IMR-90 (cell line): ENCODE measurements around the gene PLCB3. TPM values are rescaled to one million over a fixed set of nuclear protein-coding genes. Genes with fewer than 3 reads are reported as not detected.

Experiments
- ATAC-seq: fragments of 200-7000 bp; cut with Tn5 transposase; 2 replicates; pipeline ENCODE4 v1.9.1; 2020; ENCODE audit warnings: low read depth, mild to moderate bottlenecking, moderate library complexity
- BruUV-seq: library from RNA; stranded (reverse); fragments of 400-500 nt; replicated peaks from 2 replicates; lab custom pipeline; 2021; lab: Mats Ljungman, UMichigan
- CTCF ChIA-PET: fragments of 300-600 bp; formaldehyde crosslinking; extraction: SDS; loops from one replicate; lab custom pipeline; 2021; ENCODE audit warnings: antibody characterized with exemption; lab: Yijun Ruan, JAX
- POLR2A ChIA-PET: fragments of 300-600 bp; sonication (Branson Sonifier 250); formaldehyde crosslinking; loops from one replicate; lab custom pipeline; 2022; ENCODE audit warnings: antibody characterized with exemption; ENCODE audit not compliant: unreplicated experiment; lab: Charles Lee
- DNase-seq: peaks from one replicate; pipeline ENCODE4 v3.0.0; 2013
- H2AFZ ChIP-seq: replicated peaks from 2 replicates; pipeline ENCODE3; 2013; ENCODE audit warnings: low read length, mild to moderate bottlenecking; ENCODE audit not compliant: poor library complexity
- H2AK5ac ChIP-seq: 2 replicates; pipeline ENCODE4 v1.6.1; 2013; ENCODE audit warnings: low read depth, low read length, inconsistent platforms
- H2AK9ac ChIP-seq: replicated peaks from 2 replicates; pipeline ENCODE3; 2013; ENCODE audit warnings: mild to moderate bottlenecking, low read depth, low read length, moderate library complexity; ENCODE audit not compliant: poor library complexity
- H2BK120ac ChIP-seq: 2 replicates; pipeline ENCODE4 v1.6.1; 2013; ENCODE audit warnings: low read depth, low read length, inconsistent platforms
- H2BK15ac ChIP-seq: 3 replicates; pipeline ENCODE4 v1.6.1; 2013; ENCODE audit warnings: low read depth, low read length, inconsistent platforms
- H2BK20ac ChIP-seq: 2 replicates; pipeline ENCODE4 v1.6.1; 2013; ENCODE audit warnings: low read depth, mild to moderate bottlenecking, inconsistent platforms, low read length, moderate library complexity
- H2BK5ac ChIP-seq: 2 replicates; pipeline ENCODE4 v1.6.1; 2013; ENCODE audit warnings: mild to moderate bottlenecking, low read depth, low read length, inconsistent platforms; ENCODE audit not compliant: poor library complexity, severe bottlenecking
- H3K14ac ChIP-seq: replicated peaks from 2 replicates; pipeline ENCODE4 v1.6.1; 2013; ENCODE audit warnings: low read depth, low read length, inconsistent platforms
- H3K18ac ChIP-seq: 2 replicates; pipeline ENCODE4 v1.6.1; 2013; ENCODE audit warnings: low read depth, low read length, control low read depth
- H3K23ac ChIP-seq: 2 replicates; pipeline ENCODE4 v1.6.1; 2013; ENCODE audit warnings: low read depth, low read length, inconsistent platforms
- H3K27ac ChIP-seq: 2 replicates; pipeline ENCODE4 v1.5.1; 2013; ENCODE audit warnings: mild to moderate bottlenecking, control low read depth, low read length; ENCODE audit not compliant: insufficient read depth
- H3K27me3 ChIP-seq: 2 replicates; pipeline ENCODE4 v1.6.1; 2013; ENCODE audit warnings: low read length; ENCODE audit not compliant: control insufficient read depth, insufficient read depth
- H3K36me3 ChIP-seq: 2 replicates; pipeline ENCODE4 v1.6.1; 2013; ENCODE audit warnings: low read length, mixed read lengths; ENCODE audit not compliant: control insufficient read depth, insufficient read depth
- H3K4ac ChIP-seq: 2 replicates; pipeline ENCODE4 v1.6.1; 2013; ENCODE audit warnings: low read depth, low read length, inconsistent platforms
- H3K4me1 ChIP-seq: 2 replicates; pipeline ENCODE4 v1.6.1; 2013; ENCODE audit warnings: low read length, mixed read lengths; ENCODE audit not compliant: control insufficient read depth, insufficient read depth
- H3K4me2 ChIP-seq: 2 replicates; pipeline ENCODE4 v1.6.1; 2013; ENCODE audit warnings: low read depth, mild to moderate bottlenecking, control low read depth, low read length, moderate library complexity
- H3K4me3 ChIP-seq: 2 replicates; pipeline ENCODE4 v1.5.1; 2013; ENCODE audit warnings: low read depth, mild to moderate bottlenecking, control low read depth, low read length, moderate library complexity; ENCODE audit not compliant: insufficient read depth
- H3K56ac ChIP-seq: 2 replicates; pipeline ENCODE4 v1.6.1; 2013; ENCODE audit warnings: low read length, inconsistent platforms; ENCODE audit not compliant: insufficient read depth; ENCODE audit errors: extremely low read depth
- H3K79me1 ChIP-seq, 2 experiments: 2 replicates each; pipeline ENCODE4 v1.6.1; 2013; ENCODE audit warnings: low read length in 2 of 2, inconsistent platforms in 1 of 2, low read depth in 1 of 2
- H3K9ac ChIP-seq: 2 replicates; pipeline ENCODE4 v1.6.1; 2013; ENCODE audit warnings: low read depth, low read length, control low read depth
- H3K9me1 ChIP-seq: 2 replicates; pipeline ENCODE4 v1.6.1; 2013; ENCODE audit warnings: low read length, inconsistent platforms; ENCODE audit not compliant: insufficient read depth
- H3K9me3 ChIP-seq: 2 replicates; pipeline ENCODE4 v1.6.1; 2013; ENCODE audit warnings: low read length; ENCODE audit not compliant: control insufficient read depth, insufficient read depth
- H4K20me1 ChIP-seq: 2 replicates; pipeline ENCODE4 v1.6.1; 2013; ENCODE audit warnings: low read length, inconsistent platforms; ENCODE audit not compliant: insufficient read depth
- H4K5ac ChIP-seq: 2 replicates; pipeline ENCODE4 v1.6.1; 2013; ENCODE audit warnings: mild to moderate bottlenecking, low read depth, low read length, control low read depth
- H4K8ac ChIP-seq, 2 experiments: 2 replicates each; pipeline ENCODE4 v1.6.1; 2013; ENCODE audit warnings: low read depth in 2 of 2, low read length in 2 of 2, control low read depth in 1 of 2, inconsistent platforms in 1 of 2
- H4K91ac ChIP-seq: 2 replicates; pipeline ENCODE4 v1.6.1; 2013; ENCODE audit warnings: low read depth, low read length, inconsistent platforms; ENCODE audit not compliant: insufficient read depth
- BHLHE40 ChIP-seq: fragments of 150-350 bp; IDR thresholded peaks from 2 replicates; pipeline ENCODE4 v1.6.1; 2016; ENCODE audit warnings: mild to moderate bottlenecking, low read depth, low read length
- CEBPB ChIP-seq: IDR thresholded peaks from 2 replicates; pipeline ENCODE4 v1.6.1; 2012; ENCODE audit warnings: low read depth, low read length, improper control_type of control experiment
- CHD1 ChIP-seq: IDR thresholded peaks from 2 replicates; pipeline ENCODE4 v1.6.1; 2012; ENCODE audit warnings: low read depth, low read length, improper control_type of control experiment
- FOS ChIP-seq: fragments of 150-350 bp; IDR thresholded peaks from 2 replicates; pipeline ENCODE4 v1.6.1; 2016; ENCODE audit warnings: low read depth, low read length
- MAFK ChIP-seq: IDR thresholded peaks from 2 replicates; pipeline ENCODE4 v1.6.1; 2012; ENCODE audit warnings: low read depth, low read length, improper control_type of control experiment
- MAZ ChIP-seq: IDR thresholded peaks from 2 replicates; pipeline ENCODE4 v1.6.1; 2012; ENCODE audit warnings: low read depth, mild to moderate bottlenecking, low read length, improper control_type of control experiment, moderate library complexity, borderline replicate concordance
- MXI1 ChIP-seq: IDR thresholded peaks from 2 replicates; pipeline ENCODE4 v1.6.1; 2012; ENCODE audit warnings: low read depth, mild to moderate bottlenecking, low read length, moderate library complexity, borderline replicate concordance
- NFE2L2 ChIP-seq: fragments of 150-350 bp; IDR thresholded peaks from 2 replicates; pipeline ENCODE4 v1.6.1; 2016; ENCODE audit warnings: low read depth, mild to moderate bottlenecking, low read length
- POLR2A ChIP-seq: IDR thresholded peaks from 2 replicates; pipeline ENCODE4 v1.6.1; 2012; ENCODE audit warnings: mild to moderate bottlenecking, low read depth, low read length
- RAD21 ChIP-seq: IDR thresholded peaks from 2 replicates; pipeline ENCODE4 v1.6.1; 2012; ENCODE audit warnings: low read length, improper control_type of control experiment
- RCOR1 ChIP-seq: IDR thresholded peaks from 2 replicates; pipeline ENCODE4 v1.6.1; 2012; ENCODE audit warnings: mild to moderate bottlenecking, low read length, improper control_type of control experiment; ENCODE audit not compliant: insufficient replicate concordance
- RFX5 ChIP-seq: IDR thresholded peaks from 2 replicates; pipeline ENCODE4 v1.8.0; 2012; ENCODE audit warnings: low read depth, mild to moderate bottlenecking, low read length, moderate library complexity
- SMC3 ChIP-seq: fragments of 150-350 bp; IDR thresholded peaks from 2 replicates; pipeline ENCODE4 v1.6.1; 2016; ENCODE audit warnings: low read depth, mild to moderate bottlenecking, antibody characterized with exemption, low read length, moderate library complexity
- USF2 ChIP-seq: fragments of 150-350 bp; IDR thresholded peaks from 2 replicates; pipeline ENCODE4 v1.6.1; 2017; ENCODE audit warnings: mild to moderate bottlenecking, antibody characterized with exemption, low read length, low read depth
- WGBS, 2 experiments: methylation state at CpG; one replicate each; pipeline versions ENCODE4 v1.1.5 to v1.1.7; 2013; ENCODE audit warnings: missing lambda C conversion rate in 2 of 2; ENCODE audit not compliant: insufficient read length in 1 of 2; ENCODE audit errors: extremely low coverage in 2 of 2; 5-methylcytosine and 5-hydroxymethylcytosine counted together
- dilution Hi-C: fragments of 300-500 bp; cut with HindIII; formaldehyde crosslinking; loops from one replicate; pipeline ENCODE4 v1.14.3; 2018; ENCODE audit warnings: low sequenced_read_pairs; ENCODE audit not compliant: unreplicated experiment
- in situ Hi-C: fragments of 300-500 bp; cut with MboI; formaldehyde crosslinking; loops from 3 replicates; pipeline ENCODE4 v1.14.3; 2019; ENCODE audit warnings: low sequenced_read_pairs, inconsistent platforms, mixed read lengths
- intact Hi-C: fragments of 100-400 bp; cut with micrococcal nuclease; formaldehyde crosslinking; loops from 2 replicates; pipeline ENCODE4 v1.10.0; 2022
- polyA plus RNA-seq, 3 experiments: library from polyadenylated mRNA; depleted of rRNA; stranded (reverse); fragments of >200 nt; gene quantifications; 2 replicates each; pipeline ENCODE4 v1.2.3, GENCODE V29; 2012; ENCODE audit warnings: low replicate concordance in 1 of 3
- total RNA-seq: library from RNA; depleted of rRNA; stranded (reverse); fragments of >200 nt; gene quantifications from 2 replicates; pipeline ENCODE4 v1.2.3, GENCODE V29; 2012
- TF ChIP-seq, protein P1 (sequence below): conservative IDR thresholded peaks from 2 replicates; pipeline ENCODE4 v1.5.1; 2012; ENCODE audit warnings: mild to moderate bottlenecking, low read depth, low read length, improper control_type of control experiment

The PLCB3 gene
- total and polyA plus RNA-seq, 2 of the 4 experiments (the other 2 are of a cell fraction): 23.9 to 24.9 TPM

GRCh38 chr11:64243236-64243854, 8.0 kb upstream of the PLCB3 start:
- 100% methylated on average over 1 of the region's 8 CpGs; no CpG with 5 or more reads in 1 of the 2 experiments for WGBS, 2 experiments
- ChIA-PET POLR2A (no interaction called here), CTCF (interaction anchor here (1.1 to 2.5 kb wide), 2 partner anchors 39 to 58 kb away, joined by 4 to 8 read pairs; partner anchors contain the start of gene CATSPERZ)
- Histone ChIP-seq H3K14ac (no peak overlapping the region), H3K9ac (no peak overlapping the region), H3K9me1 (peaks cover 14% of the 10 kb centered on the region), H4K8ac (no peak overlapping the region; a peak in 1 of 4 replicates), H3K56ac (no peak overlapping the region), H3K9me3 (no peaks in the 10 kb centered on the region), H2BK20ac (no peak overlapping the region; the same call in 1 of the 2 replicates), H2AK5ac (no peak overlapping the region), H3K23ac (0 out of 2 replicates have a peak overlapping the region, but pooled peaks have one; percentile 51), H3K36me3 (peaks cover 18% of the 10 kb centered on the region), H2AFZ (peak overlapping the region; percentile 52), H2BK15ac (no peak overlapping the region), H2BK120ac (no peak overlapping the region), H4K91ac (no peak overlapping the region), H2AK9ac (peak overlapping the region; percentile 7), H2BK5ac (no peak overlapping the region), H3K79me1 (peaks cover 18 to 40% of the 10 kb centered on the region in 2 experiments; a peak in 3 of 4 replicates), H4K5ac (no peak overlapping the region), H3K4me3 (no peak overlapping the region), H3K27ac (no peak overlapping the region; the same call in 1 of the 2 replicates), H3K18ac (no peak overlapping the region), H3K4me1 (peaks cover 13% of the 10 kb centered on the region), H3K4me2 (no peak overlapping the region), H3K4ac (no peak overlapping the region), H3K27me3 (no peaks in the 10 kb centered on the region), H4K20me1 (peaks cover 26% of the 10 kb centered on the region)
- ATAC-seq (no peak), DNase-seq (no peak)
- intact Hi-C loops: no loop called here
- in situ Hi-C loops: no loop called here
- dilution Hi-C loops: no loop called here
- TSS peak; percentile 37 for BruUV-seq
- TF ChIP-seq FOS (no peak), RCOR1 (no peak), CHD1 (no peak), NFE2L2 (no peak), RAD21 (no peak), RFX5 (no peak), BHLHE40 (no peak), MAZ (no peak), CEBPB (no peak), SMC3 (no peak), POLR2A (no peak; the same call in 1 of the 2 replicates), USF2 (no peak), MAFK (no peak), MXI1 (no peak)
- TF ChIP-seq, protein P1, sequence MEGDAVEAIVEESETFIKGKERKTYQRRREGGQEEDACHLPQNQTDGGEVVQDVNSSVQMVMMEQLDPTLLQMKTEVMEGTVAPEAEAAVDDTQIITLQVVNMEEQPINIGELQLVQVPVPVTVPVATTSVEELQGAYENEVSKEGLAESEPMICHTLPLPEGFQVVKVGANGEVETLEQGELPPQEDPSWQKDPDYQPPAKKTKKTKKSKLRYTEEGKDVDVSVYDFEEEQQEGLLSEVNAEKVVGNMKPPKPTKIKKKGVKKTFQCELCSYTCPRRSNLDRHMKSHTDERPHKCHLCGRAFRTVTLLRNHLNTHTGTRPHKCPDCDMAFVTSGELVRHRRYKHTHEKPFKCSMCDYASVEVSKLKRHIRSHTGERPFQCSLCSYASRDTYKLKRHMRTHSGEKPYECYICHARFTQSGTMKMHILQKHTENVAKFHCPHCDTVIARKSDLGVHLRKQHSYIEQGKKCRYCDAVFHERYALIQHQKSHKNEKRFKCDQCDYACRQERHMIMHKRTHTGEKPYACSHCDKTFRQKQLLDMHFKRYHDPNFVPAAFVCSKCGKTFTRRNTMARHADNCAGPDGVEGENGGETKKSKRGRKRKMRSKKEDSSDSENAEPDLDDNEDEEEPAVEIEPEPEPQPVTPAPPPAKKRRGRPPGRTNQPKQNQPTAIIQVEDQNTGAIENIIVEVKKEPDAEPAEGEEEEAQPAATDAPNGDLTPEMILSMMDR: no peak
